Measurements from ENCODE around the gene BTN1A1.
"Not testable (repeated sequence)": the region's sequence is repeated elsewhere in the genome, so short reads cannot be mapped to it uniquely, and the experiment has no call there.

Gene BTN1A1

DNA sequence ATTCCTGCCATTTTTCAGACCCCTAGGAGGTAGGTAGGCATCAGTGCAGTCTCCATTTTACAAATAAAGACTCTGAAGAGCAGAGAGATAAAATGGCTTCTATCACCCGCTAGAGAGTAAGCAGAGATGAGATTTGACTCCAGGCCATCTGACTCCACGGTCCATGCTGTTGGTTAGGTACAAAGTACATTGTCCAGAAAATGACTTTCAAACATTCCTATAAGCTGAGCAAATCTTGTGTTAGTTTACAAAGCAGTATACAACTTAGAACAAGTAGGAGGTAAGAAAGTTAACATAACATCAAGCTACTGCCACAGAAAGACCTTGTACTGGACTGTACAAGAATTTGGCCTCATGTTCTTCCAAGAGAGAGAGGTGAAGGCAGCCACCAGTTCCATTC is 14.9 kb downstream of the BTN1A1 start:
- DNase-seq: no peak

DNA sequence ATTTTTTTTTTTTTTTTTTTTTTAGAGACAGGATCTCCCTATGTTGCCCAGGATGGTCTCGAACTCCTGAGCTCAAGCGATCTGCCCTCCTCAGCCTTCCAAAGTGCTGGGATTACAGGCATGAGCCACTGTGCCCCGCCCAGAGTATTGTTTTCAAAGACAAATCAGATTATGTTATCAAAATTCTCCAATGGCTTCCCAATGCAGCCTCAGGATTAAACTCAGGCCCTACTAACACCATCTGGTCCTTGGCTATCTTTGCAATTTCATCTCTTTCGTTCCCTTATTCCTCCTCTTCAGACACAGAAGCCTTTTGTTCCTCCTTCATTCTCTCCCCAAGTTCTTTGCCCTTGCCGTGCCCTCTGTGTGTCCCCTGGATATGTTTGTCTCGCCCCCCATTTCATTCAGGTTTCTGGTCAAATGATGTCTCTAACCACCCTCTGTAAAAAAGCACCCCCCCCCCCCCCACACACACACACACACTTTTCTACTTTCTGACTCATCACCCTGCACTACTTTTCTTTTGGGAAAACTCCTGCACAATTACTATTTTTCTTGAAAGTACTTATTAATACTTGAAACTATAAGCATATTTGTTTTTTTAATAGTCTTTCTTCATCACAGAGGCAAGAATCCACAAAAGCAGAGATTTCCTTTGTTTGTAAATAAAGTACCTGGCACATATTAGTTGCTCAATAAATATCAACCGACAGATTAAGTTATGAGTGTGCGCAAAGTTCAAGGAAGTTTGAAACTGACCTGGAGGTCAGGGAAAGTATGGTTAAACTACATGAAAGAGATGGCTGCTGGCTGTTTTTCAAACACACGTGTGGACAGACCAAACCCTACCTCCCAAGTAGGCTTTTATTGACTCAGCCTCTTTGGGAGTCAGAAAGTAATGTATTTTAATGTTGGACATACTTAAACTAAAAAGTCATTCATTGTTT is 16.7 kb downstream of the BTN1A1 start:
- no peak for DNase-seq

DNA sequence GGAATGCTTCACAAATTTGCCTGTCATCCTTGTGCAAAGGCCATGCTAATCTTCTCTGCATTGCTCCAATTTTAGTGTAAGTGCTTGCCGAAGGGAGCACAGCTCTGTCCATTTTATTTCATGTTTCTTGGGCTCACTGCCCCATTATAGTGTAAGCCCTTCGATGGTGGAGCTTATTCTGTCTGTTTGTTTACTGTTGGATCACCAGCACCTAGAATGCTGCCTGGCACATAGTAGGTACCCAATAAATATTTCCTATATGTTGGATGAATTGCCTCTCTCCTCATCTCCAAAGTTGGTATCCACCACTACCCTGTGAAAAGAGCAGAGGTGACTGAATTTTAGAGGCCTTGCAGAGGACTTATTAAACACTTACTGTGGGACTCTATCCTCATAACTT is 19.3 kb downstream of the BTN1A1 start:
- no peak for DNase-seq

DNA sequence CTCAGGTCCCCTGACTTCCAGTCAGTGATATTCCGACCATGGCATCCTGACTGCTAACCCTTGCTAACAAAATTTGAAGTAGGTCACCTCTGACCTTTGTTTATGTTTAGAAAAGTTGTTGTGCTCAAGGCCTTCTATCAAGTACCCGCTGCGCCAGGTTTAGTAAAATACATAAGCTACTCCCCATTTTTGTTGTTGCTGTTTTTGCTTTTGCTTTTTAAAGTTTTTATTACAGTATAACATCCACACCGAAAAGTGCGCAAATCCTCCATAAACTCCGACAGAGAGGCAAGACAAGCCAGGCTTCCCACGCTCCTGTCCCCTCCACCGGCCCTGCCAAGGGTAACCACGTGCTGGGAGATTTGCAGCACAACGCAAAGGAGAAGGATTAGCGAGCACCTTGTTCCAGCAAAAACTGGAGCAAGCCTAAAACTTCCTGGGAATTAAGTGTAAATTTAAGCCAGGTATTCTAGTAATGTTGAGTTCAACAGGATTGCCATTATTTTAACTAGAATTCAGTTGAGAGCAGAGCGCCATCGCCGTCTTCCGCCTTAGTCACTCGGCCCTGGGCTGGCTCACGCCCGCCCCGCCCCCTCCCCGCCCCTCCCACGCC is 20.2 kb downstream of the BTN1A1 start:
- DNase-seq: peak; percentile 91

DNA sequence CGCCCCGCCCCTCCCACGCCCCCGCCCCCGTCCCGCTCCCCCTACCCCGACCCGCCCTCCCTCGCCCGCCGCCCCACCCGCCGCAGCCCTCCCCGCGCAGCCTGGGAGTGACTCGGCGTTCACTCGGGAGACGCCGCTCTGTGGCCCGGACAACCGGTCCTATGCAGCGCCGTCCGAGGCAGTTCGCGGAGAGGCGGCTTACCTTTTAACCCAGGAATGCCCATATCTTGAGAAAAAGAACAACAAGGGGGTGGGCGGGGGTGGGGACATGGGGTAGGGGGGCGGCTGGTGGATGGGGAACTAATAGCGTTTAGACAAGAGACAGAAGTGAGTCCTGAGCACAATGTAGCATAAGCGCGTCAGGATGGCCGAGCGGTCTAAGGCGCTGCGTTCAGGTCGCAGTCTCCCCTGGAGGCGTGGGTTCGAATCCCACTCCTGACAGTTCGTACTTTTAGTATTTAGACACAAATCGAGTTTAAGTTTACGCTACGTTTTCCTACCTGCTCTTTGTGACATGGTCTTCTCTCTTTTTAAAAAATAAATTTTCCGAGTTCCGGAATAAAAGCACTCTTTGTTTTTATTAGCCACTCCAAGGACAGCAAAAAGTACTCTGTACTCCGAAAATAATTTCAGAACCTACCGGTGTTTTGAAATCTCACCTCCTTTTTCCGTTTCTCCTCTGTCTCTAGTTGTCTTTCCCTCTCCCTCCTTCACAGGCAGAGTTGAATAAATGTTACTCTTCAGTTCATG is 20.9 kb downstream of the BTN1A1 start:
- DNase-seq: peak; percentile 98

DNA sequence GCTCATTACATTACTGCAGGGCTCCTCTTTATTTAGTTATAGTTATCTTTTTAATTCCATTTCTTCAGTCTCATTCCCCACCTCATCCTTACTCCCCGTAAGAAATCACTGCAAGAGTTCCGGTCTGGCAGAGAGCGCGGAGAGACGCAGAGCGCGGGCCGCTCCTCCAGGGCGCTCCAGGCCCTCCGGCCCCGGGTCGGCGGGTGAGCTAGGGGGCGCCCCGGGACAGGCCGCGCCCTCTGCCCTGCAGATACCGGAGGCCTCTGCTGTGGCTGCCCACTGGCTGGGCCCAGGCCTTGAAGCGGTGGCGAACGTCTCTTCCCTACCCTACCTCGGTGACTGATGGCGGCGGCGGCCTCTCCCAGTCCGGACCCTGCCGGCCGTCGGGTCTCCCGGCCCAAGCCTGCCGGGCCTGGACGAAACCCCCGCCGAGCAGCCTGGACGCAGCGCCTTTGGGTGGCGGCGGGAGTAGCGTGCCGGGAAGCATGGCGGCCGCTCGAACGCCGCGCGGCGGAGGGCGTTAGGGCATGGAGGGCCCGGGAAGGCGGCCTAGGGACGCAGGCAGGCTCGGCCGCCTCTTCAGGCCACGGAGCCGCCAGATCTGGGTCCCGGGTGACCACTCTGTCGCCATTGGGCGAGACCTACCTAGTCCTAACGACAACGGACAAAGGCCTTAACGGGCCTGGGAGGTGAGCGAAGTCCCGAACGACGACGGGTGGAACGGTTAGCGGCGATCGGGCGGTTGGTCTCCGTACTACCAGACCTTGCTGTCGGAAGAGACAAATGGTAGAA is 21.7 kb downstream of the BTN1A1 start:
- peak; percentile 90 for DNase-seq

DNA sequence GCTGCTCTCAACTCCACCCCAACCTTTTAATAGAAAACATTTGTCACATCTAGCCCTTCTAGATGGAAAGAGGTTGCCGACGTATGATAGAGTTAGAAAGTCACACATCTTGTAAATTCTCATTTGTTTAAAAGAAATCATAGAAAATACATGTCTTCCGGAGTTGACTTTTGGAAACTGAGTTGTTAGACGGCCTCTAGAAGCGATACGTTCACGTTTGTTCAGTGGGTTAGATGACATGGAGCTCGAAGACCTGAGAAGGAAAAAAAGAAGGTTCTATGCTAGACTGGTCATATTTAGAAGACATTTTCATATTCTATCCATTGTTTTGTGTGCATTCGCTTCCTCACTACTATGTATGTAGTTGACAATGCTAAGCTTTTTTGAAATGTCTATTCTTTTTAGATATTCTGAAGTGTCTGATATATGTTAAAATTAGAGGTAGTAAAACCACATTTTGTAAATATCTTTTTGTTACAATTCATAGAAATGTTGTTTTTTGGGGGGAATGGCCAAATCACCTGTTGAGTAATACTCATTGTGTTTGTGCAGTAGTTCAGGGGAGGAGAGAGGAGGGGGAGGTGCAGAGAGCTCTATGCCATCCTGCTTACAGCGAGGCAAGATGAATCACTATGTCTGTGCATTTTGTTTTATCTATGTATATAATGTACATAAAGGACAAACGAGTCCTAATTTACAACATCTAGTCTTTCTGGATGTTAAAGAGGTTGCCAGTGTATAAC is 22.6 kb downstream of the BTN1A1 start:
- peak; percentile 42 for DNase-seq

DNA sequence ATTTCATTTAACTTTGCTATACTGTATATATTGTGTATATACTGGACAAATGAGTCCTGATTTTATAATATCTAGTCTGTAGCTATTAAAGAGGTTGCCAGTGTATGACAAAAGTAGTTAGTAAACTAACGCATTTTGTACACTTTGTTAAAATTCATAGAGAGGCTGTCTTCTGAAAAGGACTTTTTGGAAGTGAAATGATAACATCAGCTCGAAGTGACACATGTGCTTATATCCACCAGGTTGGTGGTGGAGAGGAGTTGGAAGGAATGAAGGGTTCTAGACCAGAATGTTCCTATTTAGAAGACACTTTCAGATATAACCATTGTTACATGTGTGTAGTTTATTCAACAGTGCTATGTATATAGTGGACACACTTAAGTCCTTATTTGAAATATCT is 24.2 kb downstream of the BTN1A1 start:
- not testable (repeated sequence) for DNase-seq

DNA sequence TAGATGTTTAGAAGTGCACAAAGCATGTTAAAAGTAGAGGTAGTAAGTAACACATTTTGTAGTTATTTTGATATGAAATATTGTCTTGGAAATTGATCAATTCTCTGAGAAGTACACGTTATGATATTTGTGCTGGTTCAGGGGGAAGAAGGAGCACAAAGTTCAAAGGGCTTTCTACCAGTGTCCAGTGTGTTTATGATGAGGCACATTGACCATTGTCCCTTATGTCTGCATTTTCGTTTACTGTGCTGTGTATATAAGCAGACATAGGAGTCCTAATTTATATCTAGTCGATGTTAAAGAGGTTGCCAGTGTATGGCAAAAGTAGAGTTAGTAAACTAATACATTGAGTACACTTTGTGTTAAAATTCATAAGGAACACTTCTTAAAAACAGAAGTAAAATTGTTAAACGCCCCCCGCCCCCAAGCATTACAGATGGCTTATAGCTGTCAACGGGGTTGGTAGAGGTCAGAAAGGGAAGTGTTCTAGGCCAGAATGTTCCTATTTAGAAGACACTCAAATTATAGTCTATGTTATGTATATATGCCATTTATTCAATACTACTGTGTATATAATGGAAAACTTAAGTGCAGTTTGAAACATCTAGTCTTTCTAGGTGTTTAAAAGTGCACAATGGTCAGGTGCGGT is 24.7 kb downstream of the BTN1A1 start:
- DNase-seq: no peak

DNA sequence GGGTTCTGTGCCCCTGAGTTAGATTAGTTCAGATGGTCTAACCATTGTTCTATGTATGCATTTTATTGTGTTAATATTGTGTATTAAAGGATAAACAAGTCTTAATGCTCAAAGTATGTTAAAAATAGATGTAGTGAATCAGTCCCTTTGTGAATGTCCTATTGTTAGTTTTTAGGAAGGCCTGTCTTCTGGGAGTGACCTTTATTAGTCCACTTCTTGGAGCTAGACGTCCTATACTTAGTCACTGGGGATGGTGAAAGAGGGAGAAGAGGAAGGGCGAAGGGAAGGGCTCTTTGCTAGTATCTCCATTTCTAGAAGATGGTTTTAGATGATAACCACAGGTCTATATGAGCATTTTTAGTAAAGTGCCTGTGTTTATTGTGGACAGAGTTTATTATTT is 25.7 kb downstream of the BTN1A1 start:
- no peak for DNase-seq

DNA sequence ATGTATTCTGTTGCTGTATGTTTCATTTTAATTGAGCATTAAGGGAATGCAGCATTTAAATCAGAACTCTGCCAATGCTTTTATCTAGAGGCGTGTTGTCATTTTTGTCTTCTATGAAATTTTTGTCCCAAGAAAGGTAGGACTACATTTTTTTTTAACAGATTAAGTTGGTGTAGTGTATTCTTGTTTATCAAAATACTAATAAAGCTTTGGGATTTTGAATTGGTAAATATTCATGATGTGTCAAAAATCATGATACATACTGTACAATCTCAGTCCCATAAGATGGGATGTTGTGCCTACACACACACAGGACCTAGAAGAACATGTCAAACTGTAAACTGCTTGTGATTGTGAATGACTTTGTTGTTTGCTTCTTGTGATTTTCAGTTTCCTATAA is 26.8 kb downstream of the BTN1A1 start:
- no peak for DNase-seq

DNA sequence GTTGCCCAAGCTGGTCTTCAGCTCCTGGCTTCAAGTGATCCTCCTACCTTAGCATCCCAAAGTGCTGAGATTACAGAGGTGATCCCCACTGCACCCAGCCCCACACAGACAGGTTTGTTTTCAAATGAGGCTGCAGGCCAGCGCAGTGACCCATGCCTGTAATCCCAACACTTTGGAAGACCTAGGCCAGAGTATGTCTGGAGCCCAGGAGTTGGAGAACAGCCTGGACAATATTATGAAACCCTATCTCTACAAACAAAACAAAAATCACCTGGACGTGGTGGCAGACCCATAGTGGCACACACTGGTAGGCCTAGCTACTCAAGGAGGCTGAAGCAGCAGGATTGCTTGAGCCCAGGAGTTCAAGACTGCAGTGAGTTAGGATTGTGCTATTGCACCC is 30.1 kb downstream of the BTN1A1 start:
- DNase-seq: no peak

DNA sequence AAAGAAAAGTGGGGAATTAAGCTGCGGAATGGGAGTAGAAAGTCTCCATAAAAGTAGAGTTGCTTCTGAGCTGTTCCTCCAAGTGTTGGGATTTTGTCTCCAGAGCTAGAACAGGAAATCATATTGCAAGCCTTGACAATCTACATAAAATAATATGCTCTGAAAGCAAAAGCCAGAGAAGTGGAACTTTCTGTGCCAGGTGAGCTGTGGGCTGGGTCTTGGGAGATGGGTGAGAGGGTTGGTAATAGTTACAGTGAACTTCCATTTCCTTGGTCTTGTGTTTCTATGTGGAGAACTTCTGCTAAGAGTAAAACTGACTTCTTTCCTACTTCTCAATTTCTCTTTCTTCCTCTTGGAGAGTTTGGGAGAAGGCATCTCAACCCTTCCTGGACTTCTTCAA is 31.8 kb downstream of the BTN1A1 start:
- DNase-seq: no peak

DNA sequence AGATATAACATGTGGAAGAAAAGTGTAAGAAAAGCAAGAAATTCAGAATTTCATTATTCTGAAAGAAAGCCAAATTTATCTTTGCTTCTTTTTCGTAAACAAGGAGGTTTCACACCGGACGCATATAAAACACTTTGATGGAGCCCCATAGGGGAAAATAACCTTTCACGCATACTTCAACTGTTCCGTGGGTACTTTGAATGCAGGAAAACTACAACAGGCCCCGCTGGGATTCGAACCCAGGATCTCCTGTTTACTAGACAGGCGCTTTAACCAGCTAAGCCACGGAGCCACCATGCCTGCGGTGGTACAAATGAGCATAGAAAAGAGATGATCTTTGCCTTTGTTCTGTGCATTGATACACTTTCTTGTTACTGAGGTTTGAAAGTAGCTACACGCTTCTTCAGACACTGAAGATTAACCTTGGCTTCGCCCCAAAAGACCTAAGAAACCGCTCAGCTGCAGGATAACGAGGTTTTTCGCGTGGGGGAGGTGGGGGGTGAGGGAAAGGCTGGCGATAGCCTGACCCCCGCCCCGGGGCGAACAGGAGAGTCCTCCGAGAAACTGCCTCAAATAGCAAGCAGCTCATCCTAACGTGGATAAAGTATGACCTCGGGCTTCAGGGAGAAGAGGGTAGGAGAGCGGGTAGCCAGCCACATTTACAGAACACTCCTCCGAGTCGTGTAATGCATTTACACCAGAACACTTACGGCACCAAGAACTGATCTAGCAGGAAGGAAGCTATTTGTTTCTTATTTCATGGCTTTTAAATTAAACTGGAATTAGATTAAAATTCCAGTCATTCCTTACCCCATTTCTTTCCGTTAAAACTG is 32.8 kb downstream of the BTN1A1 start:
- DNase-seq: peak; percentile 100

DNA sequence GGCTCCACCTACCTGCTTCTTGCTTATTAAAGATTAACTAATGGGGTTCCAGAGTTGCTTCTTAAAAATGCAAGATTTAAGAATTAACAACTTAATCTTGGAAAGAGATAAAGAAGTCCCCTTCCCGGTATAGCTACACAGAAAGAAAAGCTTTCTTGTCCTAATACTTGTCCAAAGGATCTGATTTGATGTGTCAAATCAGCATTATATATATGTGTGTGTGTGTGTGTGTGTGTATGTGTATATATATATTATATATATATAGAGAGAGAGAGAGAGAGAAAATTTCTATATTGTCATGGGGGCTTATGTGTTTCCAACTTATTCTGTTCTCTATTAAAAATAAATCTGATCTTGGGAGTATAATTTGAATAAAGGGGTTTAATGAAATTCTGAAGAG is 33.4 kb downstream of the BTN1A1 start:
- DNase-seq: no peak

DNA sequence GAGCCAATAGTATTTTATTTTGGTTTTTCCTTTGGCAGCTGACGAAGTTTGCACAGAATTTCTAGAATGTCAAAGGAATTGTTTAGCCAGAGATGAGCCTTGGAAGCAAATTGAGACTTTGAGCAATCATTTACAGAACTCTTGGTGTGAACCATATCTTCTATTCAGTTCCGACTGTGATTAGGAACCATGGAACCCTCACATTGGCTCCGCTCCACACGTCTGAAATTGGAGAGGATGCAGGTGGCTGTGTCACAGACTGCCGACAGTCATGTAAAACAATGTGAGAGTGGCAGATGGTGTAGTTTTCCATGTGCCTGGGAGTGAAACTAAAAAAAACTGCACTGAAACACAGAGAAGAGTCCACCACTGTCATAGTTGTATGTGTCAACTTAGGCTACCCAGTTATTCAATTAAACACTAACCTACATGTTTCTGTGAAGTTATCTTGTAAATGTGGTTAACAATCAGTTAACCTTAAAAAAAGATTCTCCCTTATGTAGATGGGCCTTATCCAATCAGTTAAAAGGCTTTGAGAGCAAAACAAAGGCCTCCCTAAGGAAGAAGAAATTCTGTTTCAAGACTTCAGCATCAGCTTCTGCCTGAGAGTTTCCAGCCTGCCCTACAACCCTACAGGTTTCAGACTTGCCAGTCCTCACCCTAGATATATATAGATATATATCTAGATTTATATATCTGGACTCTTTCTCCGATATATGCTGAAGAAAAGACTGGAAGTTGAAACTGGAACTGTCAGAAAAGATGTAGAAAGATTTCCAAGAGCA is 34.8 kb downstream of the BTN1A1 start:
- DNase-seq: peak; percentile 40

DNA sequence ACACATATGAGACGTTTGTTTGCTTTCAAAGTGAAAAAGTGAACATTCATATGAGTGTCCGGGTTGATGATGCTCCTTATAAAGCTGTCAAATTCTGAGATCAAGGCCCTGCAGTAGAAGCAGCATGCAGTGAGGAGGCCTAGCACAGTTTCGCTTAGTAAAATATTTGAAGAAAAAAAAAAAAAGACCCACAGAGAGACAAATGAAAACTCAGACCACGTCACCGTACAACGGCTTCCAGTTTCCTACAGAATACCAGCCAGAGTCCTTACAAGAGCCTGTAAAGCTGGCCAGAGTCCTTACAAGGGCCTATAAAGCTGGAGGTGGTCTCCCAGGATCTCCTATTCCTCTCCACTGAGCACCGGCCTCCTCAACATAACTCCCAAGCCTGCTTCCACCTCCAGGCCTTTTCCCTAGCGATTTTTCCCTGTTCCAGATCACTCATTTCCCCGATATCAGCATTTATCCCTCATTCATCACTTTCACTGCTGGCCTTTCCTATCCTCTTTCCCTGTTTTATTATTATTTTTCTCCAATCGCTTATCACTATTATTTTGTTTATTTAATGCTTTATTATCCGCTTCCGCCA is 36.6 kb downstream of the BTN1A1 start:
- DNase-seq: peak; percentile 80

DNA sequence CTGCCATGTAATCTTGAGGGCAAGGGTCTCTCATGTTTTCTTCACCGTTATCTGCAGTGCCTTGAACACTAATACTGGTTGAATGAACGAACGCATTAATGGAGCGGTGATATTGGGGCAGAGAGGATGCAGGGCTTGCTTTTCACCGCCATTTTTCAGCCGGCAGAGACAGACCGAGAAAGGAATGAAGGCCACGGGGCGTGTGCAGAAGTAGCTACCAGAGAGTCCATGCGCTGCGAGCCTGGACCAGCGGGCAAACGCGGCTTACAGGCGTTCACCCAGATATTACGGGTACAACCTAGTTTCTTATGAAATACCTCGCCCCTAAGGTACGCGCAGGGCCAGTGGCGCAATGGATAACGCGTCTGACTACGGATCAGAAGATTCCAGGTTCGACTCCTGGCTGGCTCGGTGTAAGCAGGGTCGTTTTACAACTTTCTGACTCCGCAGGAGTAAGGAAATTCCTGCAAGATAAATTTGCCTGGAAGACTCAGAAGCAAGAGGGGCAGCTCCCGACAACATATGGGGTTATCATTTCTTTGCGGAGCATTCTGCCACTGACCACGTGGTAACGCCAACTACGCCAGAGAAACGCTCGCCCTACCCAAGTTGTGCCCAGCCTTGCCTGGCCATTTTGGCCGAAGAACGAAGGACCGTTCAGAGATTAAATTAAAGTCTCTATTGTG is 37.2 kb downstream of the BTN1A1 start:
- peak; percentile 99 for DNase-seq
